GM12878 (cell line): ENCODE results near the gene PSRC1. TPM values are rescaled to one million over a fixed set of nuclear protein-coding genes. Genes with fewer than 3 reads are reported as not detected.

Source experiments
- ATAC-seq: fragments of 200-7000 bp; cut with Tn5 transposase; 3 replicates; pipeline ENCODE4 v1.9.1; 2020; ENCODE audit warnings: mild to moderate bottlenecking, moderate library complexity
- BruUV-seq: library from RNA; stranded (reverse); fragments of 400-500 nt; replicated peaks from 2 replicates; lab custom pipeline; 2021; lab: Mats Ljungman, UMichigan
- CTCF ChIA-PET: fragments of 300-600 bp; sonication (Branson Sonifier 250); formaldehyde crosslinking; extraction: SDS; loops from one replicate; lab custom pipeline; 2021; ENCODE audit warnings: inconsistent platforms; lab: Yijun Ruan, JAX
- POLR2A ChIA-PET: fragments of 350-600 bp; formaldehyde crosslinking; extraction: SDS; loops from one replicate; lab custom pipeline; 2021; ENCODE audit warnings: inconsistent platforms; lab: Charles Lee
- RAD21 ChIA-PET: fragments of 300-600 bp; sonication (Branson Sonifier 250); formaldehyde crosslinking; loops from one replicate; lab custom pipeline; 2023; ENCODE audit warnings: antibody characterized with exemption; ENCODE audit not compliant: unreplicated experiment; lab: Charles Lee
- SMC1A ChIA-PET: fragments of 300-600 bp; sonication (Branson Sonifier 250); formaldehyde crosslinking; loops from one replicate; lab custom pipeline; 2023; ENCODE audit not compliant: unreplicated experiment, uncharacterized antibody; lab: Charles Lee
- DNase-seq: peaks from one replicate; pipeline ENCODE4 v3.0.0-alpha.2; 2011; ENCODE audit warnings: low read depth, low spot score
- FAIRE-seq: peaks from 3 replicates; lab custom pipeline; 2011; peaks lifted over from hg19 to GRCh38; lab: Jason Lieb, UNC
- H2AFZ ChIP-seq: 2 replicates; pipeline ENCODE4 v1.6.0; 2011; ENCODE audit warnings: low read depth, low read length, control low read depth; ENCODE audit not compliant: control insufficient read depth
- H3K27ac ChIP-seq: 2 replicates; pipeline ENCODE4 v1.5.1; 2011; ENCODE audit warnings: control low read depth; ENCODE audit not compliant: control insufficient read depth, insufficient read depth
- H3K27me3 ChIP-seq, 2 experiments: replicated peaks in 1 of 2; 2 replicates each; pipeline versions ENCODE4 v1.6.0 to v1.6.1; 2011; ENCODE audit warnings: low read length in 1 of 2; ENCODE audit not compliant: control insufficient read depth in 2 of 2, insufficient read depth in 2 of 2
- H3K36me3 ChIP-seq, 2 experiments: 2 replicates each; pipeline ENCODE4 v1.5.1; 2011; ENCODE audit warnings: low read length in 1 of 2; ENCODE audit not compliant: control insufficient read depth in 2 of 2, insufficient read depth in 2 of 2
- H3K4me1 ChIP-seq: 2 replicates; pipeline ENCODE4 v1.6.1; 2011; ENCODE audit warnings: mild to moderate bottlenecking, low read length, moderate library complexity, mixed read lengths; ENCODE audit not compliant: control insufficient read depth, insufficient read depth
- H3K4me2 ChIP-seq: 2 replicates; pipeline ENCODE4 v1.6.0; 2011; ENCODE audit warnings: control low read depth; ENCODE audit not compliant: control insufficient read depth, insufficient read depth
- H3K4me3 ChIP-seq: fragments of 200-600 bp; sonication (generic); 2 replicates; pipeline ENCODE4 v1.5.1; 2016
- H3K79me2 ChIP-seq: 2 replicates; pipeline ENCODE4 v1.6.0; 2011; ENCODE audit warnings: low read length; ENCODE audit not compliant: control insufficient read depth, insufficient read depth
- H3K9ac ChIP-seq: 2 replicates; pipeline ENCODE4 v1.8.0; 2011; ENCODE audit warnings: low read length, control low read depth, mixed read lengths; ENCODE audit not compliant: control insufficient read depth, insufficient read depth
- H3K9me3 ChIP-seq: replicated peaks from 3 replicates; pipeline ENCODE4 v1.5.1; 2011; ENCODE audit warnings: mild to moderate bottlenecking, low read length; ENCODE audit not compliant: control insufficient read depth, insufficient read depth
- H4K20me1 ChIP-seq: 2 replicates; pipeline ENCODE4 v1.6.0; 2011; ENCODE audit not compliant: control insufficient read depth, insufficient read depth
- GATAD2B ChIP-seq: fragments of 450-650 bp; conservative IDR thresholded peaks from 2 replicates; pipeline ENCODE4 v1.6.1; 2017; ENCODE audit warnings: low read depth, mild to moderate bottlenecking, moderate library complexity
- HDAC2 ChIP-seq: fragments of 200-600 bp; sonication (generic); IDR thresholded peaks from 2 replicates; pipeline ENCODE4 v1.6.1; 2017
- IRF4 ChIP-seq: IDR thresholded peaks from 2 replicates; pipeline ENCODE4 v1.6.1; 2011; ENCODE audit warnings: low read depth, low read length
- KLF5 ChIP-seq: fragments of 450-650 bp; IDR thresholded peaks from 2 replicates; pipeline ENCODE4 v1.6.1; 2014; ENCODE audit warnings: mild to moderate bottlenecking; ENCODE audit not compliant: partially characterized antibody
- MXI1 ChIP-seq: fragments of 150-350 bp; IDR thresholded peaks from 2 replicates; pipeline ENCODE4 v1.6.1; 2011; ENCODE audit warnings: low read depth, mild to moderate bottlenecking, inconsistent platforms, low read length, improper control_type of control experiment
- MYC ChIP-seq: IDR thresholded peaks from 2 replicates; pipeline ENCODE4 v1.6.1; 2011; ENCODE audit warnings: mild to moderate bottlenecking, low read length, moderate library complexity, inconsistent platforms; ENCODE audit not compliant: insufficient read depth, insufficient replicate concordance, insufficient read length, severe bottlenecking
- RAD21 ChIP-seq: IDR thresholded peaks from 2 replicates; pipeline ENCODE4 v1.6.1; 2011; ENCODE audit warnings: mild to moderate bottlenecking, low read depth, low read length, moderate library complexity; ENCODE audit not compliant: insufficient read depth
- RFX5 ChIP-seq: IDR thresholded peaks from 2 replicates; pipeline ENCODE4 v1.6.1; 2011; ENCODE audit warnings: low read depth, low read length, improper control_type of control experiment
- STAT3 ChIP-seq: IDR thresholded peaks from 2 replicates; pipeline ENCODE4 v1.6.1; 2011; ENCODE audit warnings: low read depth, low read length, improper control_type of control experiment
- SUZ12 ChIP-seq: fragments of 200-600 bp; sonication (generic); IDR thresholded peaks from one replicate; pipeline ENCODE4 v1.6.1; 2018; ENCODE audit warnings: antibody characterized with exemption, mild to moderate bottlenecking; ENCODE audit not compliant: unreplicated experiment
- TAF1 ChIP-seq: IDR thresholded peaks from 2 replicates; pipeline ENCODE4 v1.6.1; 2011; ENCODE audit warnings: mild to moderate bottlenecking, low read depth, low read length, borderline replicate concordance
- ZBTB40 ChIP-seq: fragments of 450-650 bp; IDR thresholded peaks from 2 replicates; pipeline ENCODE4 v1.6.1; 2016; ENCODE audit warnings: mild to moderate bottlenecking, moderate library complexity, borderline replicate concordance
- ZNF207 ChIP-seq: fragments of 450-650 bp; IDR thresholded peaks from 2 replicates; pipeline ENCODE4 v1.6.1; 2014; ENCODE audit warnings: antibody characterized with exemption, mild to moderate bottlenecking, borderline replicate concordance
- ZNF217 ChIP-seq: fragments of 450-650 bp; IDR thresholded peaks from 2 replicates; pipeline ENCODE4 v1.6.1; 2017; ENCODE audit warnings: antibody characterized with exemption, mild to moderate bottlenecking
- WGBS: methylation state at CpG from one replicate; pipeline ENCODE4 v1.1.6; 2016; ENCODE audit warnings: low lambda C conversion rate; ENCODE audit not compliant: insufficient replicate concordance, insufficient coverage; ENCODE audit errors: missing lambda C conversion rate; 5-methylcytosine and 5-hydroxymethylcytosine counted together
- in situ Hi-C: fragments of 300-500 bp; cut with MboI; formaldehyde crosslinking; loops from 9 replicates; pipeline ENCODE4 v1.14.3; 2018; ENCODE audit warnings: mixed read lengths
- intact Hi-C: fragments of 100-400 bp; cut with micrococcal nuclease; formaldehyde crosslinking; loops from one replicate; pipeline ENCODE4 v1.14.2; 2022; ENCODE audit not compliant: unreplicated experiment
- polyA plus RNA-seq, 11 experiments: library from polyadenylated mRNA; depleted of rRNA in 4 of 11; unstranded in 6 of 11; stranded (reverse) in 5 of 11; fragments of >200 nt; fragmentation: Nextera tagmentation in 4 of 11; fragmentation: Illumina TruSeq in 1 of 11; extraction: Ambion mirVana in 4 of 11; extraction: Trizol in 1 of 11; gene quantifications; 1 replicate in 1 of 11; 2 replicates in 10 of 11; pipeline versions ENCODE4 v1.2.1 to v1.2.3, GENCODE V29; 2011 to 2016; ENCODE audit warnings: inconsistent platforms in 2 of 11, missing spikeins in 2 of 11, low read depth in 1 of 11
- total RNA-seq, 4 experiments: library from RNA; depleted of rRNA in 3 of 4; stranded (reverse); fragments of >200 nt in 3 of 4; fragmentation: Illumina TruSeq in 1 of 4; extraction: Trizol in 1 of 4; gene quantifications; 2 replicates each; pipeline versions ENCODE4 v1.2.1 to v1.2.3, GENCODE V29; 2013 to 2021
- TF ChIP-seq, protein P1 (sequence below): IDR thresholded peaks from 2 replicates; pipeline ENCODE4 v1.6.1; 2012; ENCODE audit warnings: low read depth, low read length, improper control_type of control experiment

Gene PSRC1
- total and polyA plus RNA-seq, 10 of the 15 experiments (the other 5 are each of a cell fraction or from before 2014, with no cell fraction given) = 1.2 to 11.8 (median 4.9) TPM

- peaks cover 2 to 4% of the 10 kb centered on the region in 2 experiments; a peak in 3 of 4 replicates for H3K27me3 ChIP-seq
- BruUV-seq = no TSS peak
- H3K9me3 ChIP-seq = no peaks in the 10 kb centered on the region
- RAD21 ChIA-PET = no interaction called here
- H3K27ac ChIP-seq = no peak overlapping the region
- SMC1A ChIA-PET = no interaction called here
- CTCF ChIA-PET = interaction anchor here (1.5 kb wide), 1 partner anchor 9 kb away, joined by 3 read pairs; no protein-coding TSS in a partner anchor
- ATAC-seq (no peak), FAIRE-seq (no peak), DNase-seq (no peak)
- intact Hi-C loops (no loop called here), in situ Hi-C loops (no loop called here)
- H3K4me3 ChIP-seq = no peak overlapping the region
- H3K9ac ChIP-seq = no peak overlapping the region
- WGBS = 94% methylated on average over 7 of the region's 7 CpGs
- TF ChIP-seq RFX5 = no peak
- TF ChIP-seq, protein P1, sequence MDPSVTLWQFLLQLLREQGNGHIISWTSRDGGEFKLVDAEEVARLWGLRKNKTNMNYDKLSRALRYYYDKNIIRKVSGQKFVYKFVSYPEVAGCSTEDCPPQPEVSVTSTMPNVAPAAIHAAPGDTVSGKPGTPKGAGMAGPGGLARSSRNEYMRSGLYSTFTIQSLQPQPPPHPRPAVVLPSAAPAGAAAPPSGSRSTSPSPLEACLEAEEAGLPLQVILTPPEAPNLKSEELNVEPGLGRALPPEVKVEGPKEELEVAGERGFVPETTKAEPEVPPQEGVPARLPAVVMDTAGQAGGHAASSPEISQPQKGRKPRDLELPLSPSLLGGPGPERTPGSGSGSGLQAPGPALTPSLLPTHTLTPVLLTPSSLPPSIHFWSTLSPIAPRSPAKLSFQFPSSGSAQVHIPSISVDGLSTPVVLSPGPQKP = no peak
- no peak for TF ChIP-seq SUZ12
- no peak for TF ChIP-seq ZNF207
- no peak for TF ChIP-seq RAD21
- no peak for TF ChIP-seq IRF4
- no peak for TF ChIP-seq ZNF217
- TF ChIP-seq STAT3 = no peak
- TF ChIP-seq ZBTB40 = no peak
- no peak for TF ChIP-seq HDAC2
- TF ChIP-seq TAF1 = no peak
- TF ChIP-seq GATAD2B = no peak
- no peak for TF ChIP-seq MXI1
- no peak for TF ChIP-seq MYC
- no peak for TF ChIP-seq KLF5
- POLR2A ChIA-PET = no interaction called here
- no peaks in the 10 kb centered on the region for H3K79me2 ChIP-seq
- no peaks in the 10 kb centered on the region for H3K36me3 ChIP-seq
- H2AFZ ChIP-seq = no peak overlapping the region
- H3K4me2 ChIP-seq = no peak overlapping the region
- no peaks in the 10 kb centered on the region for H3K4me1 ChIP-seq
- no peaks in the 10 kb centered on the region for H4K20me1 ChIP-seq
These were observed 34.5 kb downstream of the PSRC1 start for GRCh38 chr1:109248444-109248796.
